Calu3 (cell line): ENCODE measurements around the gene CBLL1. TPM values are rescaled to one million over a fixed set of nuclear protein-coding genes. Genes with fewer than 3 reads are reported as not detected.

Experiments
- BruUV-seq: library from RNA; stranded (reverse); fragments of 400-500 nt; replicated peaks from 2 replicates; lab custom pipeline; 2021; lab: Mats Ljungman, UMichigan
- CTCF ChIA-PET: fragments of 300-600 bp; sonication (Branson Sonifier 250); formaldehyde crosslinking; loops from one replicate; lab custom pipeline; 2022; ENCODE audit warnings: antibody characterized with exemption; lab: Charles Lee
- DNase-seq: peaks from one replicate; pipeline ENCODE4 v3.0.0; 2022
- H3K27ac Mint-ChIP-seq: one replicate; pipeline ENCODE4 v1.8.0; 2022; ENCODE audit warnings: mixed read lengths; ENCODE audit not compliant: unreplicated experiment
- H3K27me3 Mint-ChIP-seq: one replicate; pipeline ENCODE4 v1.8.0; 2022; ENCODE audit warnings: mixed read lengths; ENCODE audit not compliant: unreplicated experiment
- H3K36me3 Mint-ChIP-seq: one replicate; pipeline ENCODE4 v1.8.0; 2022; ENCODE audit warnings: mild to moderate bottlenecking, moderate library complexity, mixed read lengths; ENCODE audit not compliant: insufficient read depth, unreplicated experiment
- H3K4me1 Mint-ChIP-seq: one replicate; pipeline ENCODE4 v1.8.0; 2022; ENCODE audit warnings: mild to moderate bottlenecking, low read depth, mixed read lengths; ENCODE audit not compliant: unreplicated experiment
- H3K4me3 Mint-ChIP-seq: one replicate; pipeline ENCODE4 v1.8.0; 2022; ENCODE audit warnings: mild to moderate bottlenecking, low read depth, moderate library complexity, mixed read lengths; ENCODE audit not compliant: unreplicated experiment
- H3K9me3 Mint-ChIP-seq: one replicate; pipeline ENCODE4 v1.8.0; 2022; ENCODE audit warnings: low read depth, mixed read lengths; ENCODE audit not compliant: unreplicated experiment
- intact Hi-C: fragments of 100-400 bp; cut with micrococcal nuclease; formaldehyde crosslinking; loops from one replicate; pipeline ENCODE4 v1.10.0; 2022; ENCODE audit not compliant: unreplicated experiment
- total RNA-seq: library from RNA; stranded (reverse); gene quantifications from 2 replicates; pipeline ENCODE4 v1.2.3, GENCODE V29; 2022
- TF ChIP-seq, protein P1 (sequence below): fragments of 200-600 bp; IDR thresholded peaks from one replicate; pipeline ENCODE4 v1.8.0; 2022; ENCODE audit warnings: antibody characterized with exemption; ENCODE audit not compliant: unreplicated experiment

The CBLL1 gene
- total RNA-seq, 1 experiment from 2014 or later, result 25.3 TPM

DNA sequence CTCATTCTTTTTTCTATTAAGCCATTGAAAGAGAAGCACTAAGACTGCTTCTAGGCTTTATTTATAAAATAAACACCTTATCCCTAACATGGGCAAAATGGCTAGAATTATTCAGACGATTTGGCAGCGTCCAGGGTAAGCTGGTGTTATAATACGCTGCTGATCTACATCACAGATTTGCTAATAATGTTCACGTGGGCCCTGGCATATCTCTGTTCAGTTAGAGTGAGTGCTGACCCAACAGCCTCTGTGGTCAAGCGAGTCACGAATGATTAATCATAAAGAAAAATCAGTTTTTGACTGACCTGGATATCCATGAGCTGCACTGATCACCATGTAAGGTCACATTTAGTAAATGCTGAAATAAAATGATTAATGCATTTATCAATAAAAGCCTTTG is 28.4 kb upstream of the CBLL1 start:
- CTCF ChIA-PET, result no interaction called here
- no peak for DNase-seq
- Mint-ChIP-seq H3K27ac (no peak overlapping the region), H3K36me3 (no peaks in the 10 kb centered on the region), H3K9me3 (no peaks in the 10 kb centered on the region), H3K4me3 (no peak overlapping the region), H3K4me1 (no peaks in the 10 kb centered on the region), H3K27me3 (peaks cover 15% of the 10 kb centered on the region)
- intact Hi-C loops, result no loop called here
- TF ChIP-seq, protein P1, sequence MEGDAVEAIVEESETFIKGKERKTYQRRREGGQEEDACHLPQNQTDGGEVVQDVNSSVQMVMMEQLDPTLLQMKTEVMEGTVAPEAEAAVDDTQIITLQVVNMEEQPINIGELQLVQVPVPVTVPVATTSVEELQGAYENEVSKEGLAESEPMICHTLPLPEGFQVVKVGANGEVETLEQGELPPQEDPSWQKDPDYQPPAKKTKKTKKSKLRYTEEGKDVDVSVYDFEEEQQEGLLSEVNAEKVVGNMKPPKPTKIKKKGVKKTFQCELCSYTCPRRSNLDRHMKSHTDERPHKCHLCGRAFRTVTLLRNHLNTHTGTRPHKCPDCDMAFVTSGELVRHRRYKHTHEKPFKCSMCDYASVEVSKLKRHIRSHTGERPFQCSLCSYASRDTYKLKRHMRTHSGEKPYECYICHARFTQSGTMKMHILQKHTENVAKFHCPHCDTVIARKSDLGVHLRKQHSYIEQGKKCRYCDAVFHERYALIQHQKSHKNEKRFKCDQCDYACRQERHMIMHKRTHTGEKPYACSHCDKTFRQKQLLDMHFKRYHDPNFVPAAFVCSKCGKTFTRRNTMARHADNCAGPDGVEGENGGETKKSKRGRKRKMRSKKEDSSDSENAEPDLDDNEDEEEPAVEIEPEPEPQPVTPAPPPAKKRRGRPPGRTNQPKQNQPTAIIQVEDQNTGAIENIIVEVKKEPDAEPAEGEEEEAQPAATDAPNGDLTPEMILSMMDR, result no peak
- no TSS peak for BruUV-seq

DNA sequence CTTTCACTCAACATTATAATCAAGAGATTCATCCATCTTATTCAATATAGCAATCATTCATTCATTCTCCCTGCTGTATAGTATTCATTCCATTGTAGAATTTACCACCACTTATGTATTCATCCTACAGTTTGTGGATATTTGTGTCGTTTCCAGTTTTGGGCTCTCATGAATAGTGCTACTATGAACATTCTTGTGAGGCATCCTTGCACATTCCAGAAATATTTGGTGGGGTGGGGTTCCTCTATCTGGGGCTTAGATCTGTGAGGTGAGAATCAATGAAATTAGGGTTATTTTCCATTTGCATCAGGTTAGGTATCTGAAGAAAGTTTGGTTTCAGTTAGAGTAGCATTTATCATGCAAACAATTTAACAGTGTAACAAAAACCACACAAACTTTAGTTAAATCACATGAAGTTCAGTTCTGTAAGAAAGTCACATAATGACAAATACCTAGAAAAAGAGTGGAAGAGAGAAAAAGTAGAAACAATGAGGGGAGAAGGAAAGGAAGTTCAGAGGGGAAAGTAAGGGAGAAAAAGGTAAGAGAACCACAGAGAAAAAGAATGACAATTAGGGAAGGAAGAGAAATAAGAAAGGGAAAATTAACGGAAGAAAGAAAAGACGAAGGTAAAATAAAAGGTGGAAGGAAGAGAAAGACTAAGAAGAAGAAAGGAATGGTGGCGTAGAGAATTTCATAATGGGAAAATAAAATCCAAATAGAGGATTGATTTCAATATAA is 25.3 kb upstream of the CBLL1 start:
- no TSS peak for BruUV-seq
- no peaks in the 10 kb centered on the region for H3K36me3 Mint-ChIP-seq
- no peaks in the 10 kb centered on the region for H3K4me1 Mint-ChIP-seq
- DNase-seq, result no peak
- CTCF ChIA-PET, result no interaction called here
- H3K27ac Mint-ChIP-seq, result no peak overlapping the region
- peaks cover 15% of the 10 kb centered on the region for H3K27me3 Mint-ChIP-seq
- intact Hi-C loops, result no loop called here
- H3K4me3 Mint-ChIP-seq, result no peak overlapping the region
- H3K9me3 Mint-ChIP-seq, result no peaks in the 10 kb centered on the region
- TF ChIP-seq, protein P1, result no peak

DNA sequence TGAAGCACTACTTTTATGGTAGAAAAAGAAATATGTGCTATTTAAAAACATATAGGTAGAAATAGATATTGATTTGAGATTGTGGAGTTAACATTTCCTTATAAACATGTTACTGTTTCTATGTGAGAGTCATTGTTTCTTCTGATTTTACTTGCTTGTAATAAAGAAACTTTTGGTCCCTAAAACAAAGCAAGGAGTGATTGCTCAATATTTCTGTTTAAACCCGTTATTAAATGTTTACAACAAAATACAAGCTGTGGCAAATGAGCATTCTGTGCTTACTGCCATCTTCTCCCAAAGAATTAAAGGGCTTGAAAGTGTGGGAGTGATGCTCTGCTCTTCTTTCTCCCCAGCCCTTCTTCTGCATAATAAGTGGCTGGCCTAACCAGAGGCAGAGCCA is 22.7 kb upstream of the CBLL1 start:
- no peaks in the 10 kb centered on the region for H3K36me3 Mint-ChIP-seq
- intact Hi-C loops, result loop anchor here (10.0 kb wide), 1 partner anchor 136 kb away; the partner anchor contains the start of gene BCAP29
- no peak for DNase-seq
- CTCF ChIA-PET, result no interaction called here
- BruUV-seq, result no TSS peak
- no peak overlapping the region for H3K4me3 Mint-ChIP-seq
- no peaks in the 10 kb centered on the region for H3K4me1 Mint-ChIP-seq
- TF ChIP-seq, protein P1, result no peak
- H3K27me3 Mint-ChIP-seq, result peaks cover 17% of the 10 kb centered on the region
- H3K27ac Mint-ChIP-seq, result no peak overlapping the region
- no peaks in the 10 kb centered on the region for H3K9me3 Mint-ChIP-seq

DNA sequence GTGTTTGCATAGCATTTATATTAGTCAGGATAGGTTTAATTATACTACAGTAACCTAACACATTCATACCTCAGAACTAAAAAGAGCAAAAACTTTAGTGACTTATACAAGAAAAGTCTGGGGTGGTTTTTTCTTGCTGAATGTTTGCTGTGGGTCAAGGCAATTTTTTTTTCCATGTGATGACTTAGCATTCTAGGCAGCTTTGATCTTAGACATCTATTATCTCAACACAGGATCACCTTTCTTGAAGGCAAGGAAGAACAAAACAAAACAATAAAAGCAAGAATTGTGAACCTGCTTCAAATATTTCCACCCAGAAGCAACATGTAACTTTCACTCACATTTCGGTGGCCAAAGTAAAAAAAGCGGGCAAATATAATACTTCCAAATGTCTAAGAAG is 20.7 kb upstream of the CBLL1 start:
- Mint-ChIP-seq H3K4me3 (no peak overlapping the region), H3K36me3 (no peaks in the 10 kb centered on the region)
- CTCF ChIA-PET, result no interaction called here

More for the DNA sequence above, 20.7 kb upstream of the CBLL1 start:
- TF ChIP-seq, protein P1, result no peak
- DNase-seq, result no peak
- no peaks in the 10 kb centered on the region for H3K9me3 Mint-ChIP-seq
- H3K27ac Mint-ChIP-seq, result no peak overlapping the region
- BruUV-seq, result no TSS peak
- intact Hi-C loops, result loop anchor here (10.0 kb wide), 1 partner anchor 138 kb away; the partner anchor contains the start of gene BCAP29
- no peaks in the 10 kb centered on the region for H3K4me1 Mint-ChIP-seq
- peaks cover 33% of the 10 kb centered on the region for H3K27me3 Mint-ChIP-seq
